K562 (cell line): Measurements from ENCODE around the gene ANTKMT. TPM values are rescaled to one million over a fixed set of nuclear protein-coding genes. Genes with fewer than 3 reads are reported as not detected.
A peak's percentile ranks its signal among the peaks of the same experiment; 100 is the strongest.

ENCODE experiments used
- ARID2 ChIP-seq: fragments of 450-650 bp; IDR thresholded peaks from 2 replicates; pipeline ENCODE4 v1.6.1; 2017; ENCODE audit warnings: antibody characterized with exemption, mild to moderate bottlenecking
- CEBPB ChIP-seq: fragments of 450-650 bp; IDR thresholded peaks from 2 replicates; pipeline ENCODE4 v1.6.1; 2016; ENCODE audit warnings: missing genetic modification characterization, missing compliant biosample characterization
- E2F6 ChIP-seq, 2 experiments: IDR thresholded peaks; 2 replicates each; pipeline ENCODE4 v1.6.1; 2011; ENCODE audit warnings: borderline replicate concordance in 1 of 2, control low read depth in 1 of 2, low read depth in 1 of 2, low read length in 1 of 2, mild to moderate bottlenecking in 1 of 2, mixed read lengths in 1 of 2, moderate library complexity in 1 of 2; ENCODE audit not compliant: insufficient read depth in 1 of 2, insufficient read length in 1 of 2, poor library complexity in 1 of 2, severe bottlenecking in 1 of 2; ENCODE audit errors: extremely low read depth in 1 of 2
- FOXA1 ChIP-seq: fragments of 450-650 bp; IDR thresholded peaks from 2 replicates; pipeline ENCODE4 v1.6.1; 2016; ENCODE audit warnings: mild to moderate bottlenecking, borderline replicate concordance
- ID3 ChIP-seq, 2 experiments: fragments of 250-450 bp in 1 of 2; fragments of 450-650 bp in 1 of 2; sonication (Bioruptor Pico) in 1 of 2; IDR thresholded peaks; 2 replicates each; pipeline versions ENCODE4 v1.6.1 to v1.8.0; 2016 to 2021; ENCODE audit warnings: mild to moderate bottlenecking in 2 of 2, moderate library complexity in 2 of 2, missing compliant biosample characterization in 1 of 2, missing genetic modification characterization in 1 of 2
- KLF16 ChIP-seq: IDR thresholded peaks from 2 replicates; pipeline ENCODE4 v1.6.1; 2016; ENCODE audit warnings: antibody characterized with exemption
- NBN ChIP-seq: fragments of 450-650 bp; IDR thresholded peaks from 2 replicates; pipeline ENCODE4 v1.6.1; 2016; ENCODE audit warnings: low read depth, mild to moderate bottlenecking
- RBM25 ChIP-seq: fragments of 200-400 bp; formaldehyde crosslinking; IDR thresholded peaks from 2 replicates; pipeline ENCODE4 v1.6.1; 2018; ENCODE audit warnings: low read length, low read depth, moderate library complexity; ENCODE audit not compliant: severe bottlenecking
- SIN3A ChIP-seq, 2 experiments: fragments of 150-350 bp in 1 of 2; IDR thresholded peaks; 2 replicates each; pipeline ENCODE4 v1.6.1; 2011 to 2016; ENCODE audit warnings: borderline replicate concordance in 2 of 2, low read depth in 2 of 2, low read length in 2 of 2, mild to moderate bottlenecking in 2 of 2, moderate library complexity in 2 of 2; ENCODE audit not compliant: control insufficient read depth in 1 of 2
- SP1 ChIP-seq: sonication (generic); formaldehyde crosslinking; IDR thresholded peaks from 2 replicates; pipeline ENCODE4 v1.8.1; 2022; ENCODE audit warnings: mild to moderate bottlenecking, missing genetic modification reagents
- ZNF140 ChIP-seq: fragments of 250-450 bp; sonication (Bioruptor Pico); IDR thresholded peaks from 2 replicates; pipeline ENCODE4 v1.8.0; 2021; ENCODE audit warnings: moderate library complexity, mild to moderate bottlenecking, inconsistent platforms
- ZNF318 ChIP-seq, 2 experiments: fragments of 450-650 bp; IDR thresholded peaks; 2 replicates each; pipeline ENCODE4 v1.6.1; 2016; ENCODE audit warnings: mild to moderate bottlenecking in 2 of 2, borderline replicate concordance in 1 of 2, low read depth in 1 of 2, moderate library complexity in 1 of 2
- ZNF347 ChIP-seq: fragments of 450-650 bp; formaldehyde crosslinking; IDR thresholded peaks from 2 replicates; pipeline ENCODE4 v1.4.0; 2020; ENCODE audit warnings: low read depth, mild to moderate bottlenecking, moderate library complexity
- polyA plus RNA-seq, 8 experiments: library from polyadenylated mRNA; depleted of rRNA in 4 of 8; stranded (reverse) in 5 of 8; unstranded in 3 of 8; fragments of >200 nt; fragmentation: Nextera tagmentation in 2 of 8; fragmentation: Illumina TruSeq in 1 of 8; extraction: Ambion mirVana in 2 of 8; extraction: Trizol in 1 of 8; gene quantifications; 2 replicates each; pipeline versions ENCODE4 v1.2.1 to v1.2.3, GENCODE V29; 2011 to 2014; ENCODE audit warnings: inconsistent platforms in 1 of 8, missing spikeins in 1 of 8
- total RNA-seq, 7 experiments: library from RNA; depleted of rRNA in 6 of 7; stranded (reverse); fragments of >200 nt in 6 of 7; fragmentation: Illumina TruSeq in 2 of 7; extraction: Trizol in 2 of 7; gene quantifications; 2 replicates each; pipeline versions ENCODE4 v1.2.1 to v1.2.3, GENCODE V29; 2011 to 2021; ENCODE audit warnings: low replicate concordance in 1 of 7
- TF ChIP-seq, protein P1 (sequence below): fragments of 250-450 bp; sonication (Bioruptor Pico); IDR thresholded peaks from 2 replicates; pipeline ENCODE4 v1.8.0; 2022; ENCODE audit warnings: inconsistent platforms

The ANTKMT gene
- total and polyA plus RNA-seq, 9 of the 15 experiments (the other 6 are each of a cell fraction or from before 2014, with no cell fraction given): 0.58 to 217 (median 19.1) TPM

GRCh38 chr16:679814-680624, 40.9 kb upstream of the ANTKMT start, which contains the start of gene STUB1 (continued):
- peak; percentile 26 to 53 for TF ChIP-seq E2F6 (IDR thresholded peaks at IDR 0.05; ENCODE audit: borderline replicate concordance in 1 of 2, extremely low read depth in 1 of 2, insufficient read depth in 1 of 2, insufficient read length in 1 of 2, low read depth in 1 of 2, low read length in 1 of 2, poor library complexity in 1 of 2, severe bottlenecking in 1 of 2)
- no peak for TF ChIP-seq ZNF140 (CRISPR knock-in tag)
- TF ChIP-seq SP1 (CRISPR knock-in tag): no peak
- no peak for TF ChIP-seq RBM25
- no peak for TF ChIP-seq CEBPB
- no peak for TF ChIP-seq ZNF347 (CRISPR knock-in tag)
- TF ChIP-seq NBN: no peak
- TF ChIP-seq, protein P1, sequence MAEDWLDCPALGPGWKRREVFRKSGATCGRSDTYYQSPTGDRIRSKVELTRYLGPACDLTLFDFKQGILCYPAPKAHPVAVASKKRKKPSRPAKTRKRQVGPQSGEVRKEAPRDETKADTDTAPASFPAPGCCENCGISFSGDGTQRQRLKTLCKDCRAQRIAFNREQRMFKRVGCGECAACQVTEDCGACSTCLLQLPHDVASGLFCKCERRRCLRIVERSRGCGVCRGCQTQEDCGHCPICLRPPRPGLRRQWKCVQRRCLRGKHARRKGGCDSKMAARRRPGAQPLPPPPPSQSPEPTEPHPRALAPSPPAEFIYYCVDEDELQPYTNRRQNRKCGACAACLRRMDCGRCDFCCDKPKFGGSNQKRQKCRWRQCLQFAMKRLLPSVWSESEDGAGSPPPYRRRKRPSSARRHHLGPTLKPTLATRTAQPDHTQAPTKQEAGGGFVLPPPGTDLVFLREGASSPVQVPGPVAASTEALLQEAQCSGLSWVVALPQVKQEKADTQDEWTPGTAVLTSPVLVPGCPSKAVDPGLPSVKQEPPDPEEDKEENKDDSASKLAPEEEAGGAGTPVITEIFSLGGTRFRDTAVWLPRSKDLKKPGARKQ (CRISPR knock-in tag): no peak
- no peak for TF ChIP-seq FOXA1
- no peak for TF ChIP-seq KLF16
- TF ChIP-seq ARID2: no peak
- TF ChIP-seq SIN3A (IDR thresholded peaks at IDR 0.05; ENCODE audit: borderline replicate concordance in 2 of 2, control insufficient read depth in 1 of 2, low read depth in 2 of 2, low read length in 2 of 2): peak; percentile 20 to 58; a peak in 2 of 4 replicates
- no peak for TF ChIP-seq ID3 (CRISPR knock-in tag; IDR thresholded peaks at IDR 0.05)
- TF ChIP-seq ID3 (tag; IDR thresholded peaks at IDR 0.05): no peak
- TF ChIP-seq ZNF318 (IDR thresholded peaks at IDR 0.05; ENCODE audit: borderline replicate concordance in 1 of 2, low read depth in 1 of 2): no peak
